HepG2 (cell line): Measurements from ENCODE around the gene ARSJ.

Source experiments
- HNRNPL ChIP-seq: fragments of 200-400 bp; formaldehyde crosslinking; IDR thresholded peaks from 2 replicates; pipeline ENCODE4 v1.6.1; 2017; ENCODE audit warnings: mild to moderate bottlenecking, low read depth, low read length
- TF ChIP-seq, protein P1 (sequence below): sonication (generic); formaldehyde crosslinking; IDR thresholded peaks from 2 replicates; pipeline ENCODE4 v1.9.0; 2021; ENCODE audit warnings: missing genetic modification reagents, mild to moderate bottlenecking, borderline replicate concordance

DNA sequence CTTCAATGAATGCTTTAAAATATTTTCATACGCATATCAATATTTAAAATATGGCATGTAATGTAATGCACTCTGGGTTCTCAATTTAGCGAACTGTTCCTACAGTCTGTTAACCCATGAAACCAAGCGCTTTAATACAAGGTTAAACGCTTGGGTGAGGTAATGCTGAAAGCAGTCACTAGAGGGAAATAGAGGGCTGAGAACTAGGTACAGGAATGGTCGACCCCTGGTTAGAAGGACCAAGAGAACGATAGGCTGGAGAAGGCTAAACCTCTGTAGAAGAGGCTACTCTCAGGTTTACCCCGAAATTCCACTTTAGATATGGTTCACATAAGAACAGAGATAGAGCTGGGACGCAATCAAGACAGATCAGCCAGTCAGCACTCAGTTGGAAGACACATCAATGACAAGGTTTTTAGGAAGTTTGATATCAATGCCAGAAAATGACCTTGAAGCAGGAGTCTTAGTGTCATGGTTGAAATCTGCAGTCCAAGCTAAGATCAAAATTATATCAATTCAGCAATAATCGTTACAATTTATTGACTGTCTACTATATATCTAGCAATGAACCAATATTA is 26.9 kb downstream of the ARSJ start:
- TF ChIP-seq HNRNPL, result no peak
- TF ChIP-seq, protein P1, sequence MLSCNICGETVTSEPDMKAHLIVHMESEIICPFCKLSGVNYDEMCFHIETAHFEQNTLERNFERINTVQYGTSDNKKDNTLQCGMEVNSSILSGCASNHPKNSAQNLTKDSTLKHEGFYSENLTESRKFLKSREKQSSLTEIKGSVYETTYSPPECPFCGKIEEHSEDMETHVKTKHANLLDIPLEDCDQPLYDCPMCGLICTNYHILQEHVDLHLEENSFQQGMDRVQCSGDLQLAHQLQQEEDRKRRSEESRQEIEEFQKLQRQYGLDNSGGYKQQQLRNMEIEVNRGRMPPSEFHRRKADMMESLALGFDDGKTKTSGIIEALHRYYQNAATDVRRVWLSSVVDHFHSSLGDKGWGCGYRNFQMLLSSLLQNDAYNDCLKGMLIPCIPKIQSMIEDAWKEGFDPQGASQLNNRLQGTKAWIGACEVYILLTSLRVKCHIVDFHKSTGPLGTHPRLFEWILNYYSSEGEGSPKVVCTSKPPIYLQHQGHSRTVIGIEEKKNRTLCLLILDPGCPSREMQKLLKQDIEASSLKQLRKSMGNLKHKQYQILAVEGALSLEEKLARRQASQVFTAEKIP (CRISPR knock-in tag), result no peak
